HG03571 (cell line): ENCODE measurements around the gene CADPS2.

ENCODE experiments used
- ATAC-seq: cut with Tn5 transposase; IDR thresholded peaks from one replicate; pipeline ENCODE4 v1.9.1; 2021; ENCODE audit not compliant: unreplicated experiment

The CADPS2 gene

GRCh38 chr7:122465296-122465695 is 421.0 kb downstream of the CADPS2 start:
- ATAC-seq: no peak

GRCh38 chr7:122463631-122464030 is 422.6 kb downstream of the CADPS2 start:
- no peak for ATAC-seq

- no peak for ATAC-seq
Measured at GRCh38 chr7:122460936-122461335, 425.3 kb downstream of the CADPS2 start.

GRCh38 chr7:122457969-122458368 is 428.3 kb downstream of the CADPS2 start:
- ATAC-seq: no peak

- ATAC-seq: no peak
Measured at GRCh38 chr7:122457325-122457724, 428.9 kb downstream of the CADPS2 start.

GRCh38 chr7:122454776-122455507 is 431.3 kb downstream of the CADPS2 start:
- no peak for ATAC-seq

- no peak for ATAC-seq
Measured at GRCh38 chr7:122453432-122453831, 432.8 kb downstream of the CADPS2 start.

GRCh38 chr7:122448893-122449589 is 437.2 kb downstream of the CADPS2 start:
- ATAC-seq: no peak

GRCh38 chr7:122442929-122443328 is 443.3 kb downstream of the CADPS2 start:
- no peak for ATAC-seq

- ATAC-seq: no peak
Measured at GRCh38 chr7:122438492-122438891, 447.8 kb downstream of the CADPS2 start.

GRCh38 chr7:122438006-122438405 is 448.3 kb downstream of the CADPS2 start:
- ATAC-seq: no peak

GRCh38 chr7:122433765-122434164 is 452.5 kb downstream of the CADPS2 start:
- ATAC-seq: no peak

- ATAC-seq: no peak
Measured at GRCh38 chr7:122430710-122431109, 455.6 kb downstream of the CADPS2 start.

- ATAC-seq: no peak
Measured at GRCh38 chr7:122429926-122430325, 456.3 kb downstream of the CADPS2 start.

- ATAC-seq: no peak
Measured at GRCh38 chr7:122425731-122426130, 460.5 kb downstream of the CADPS2 start.

GRCh38 chr7:122423591-122423990 is 462.7 kb downstream of the CADPS2 start:
- ATAC-seq: no peak

- ATAC-seq: no peak
Measured at GRCh38 chr7:122416336-122416735, 469.9 kb downstream of the CADPS2 start.

- ATAC-seq: no peak
Measured at GRCh38 chr7:122415510-122415909, 470.8 kb downstream of the CADPS2 start.

- no peak for ATAC-seq
Measured at GRCh38 chr7:122413339-122413738, 472.9 kb downstream of the CADPS2 start.

GRCh38 chr7:122412883-122413282 is 473.4 kb downstream of the CADPS2 start:
- ATAC-seq: no peak

GRCh38 chr7:122412441-122412840 is 473.8 kb downstream of the CADPS2 start:
- ATAC-seq: no peak

GRCh38 chr7:122407195-122407594 is 479.1 kb downstream of the CADPS2 start:
- no peak for ATAC-seq

- ATAC-seq: no peak
Measured at GRCh38 chr7:122403113-122403512, 483.1 kb downstream of the CADPS2 start.
